HEK293 (cell line): ENCODE data around the gene ENOSF1.
A peak's percentile ranks its signal among the peaks of the same experiment; 100 is the strongest.

Experiments used
- CTCF ChIA-PET: fragments of 350-600 bp; formaldehyde crosslinking; extraction: SDS; loops from one replicate; lab custom pipeline; 2021; ENCODE audit warnings: antibody characterized with exemption; lab: Yijun Ruan, JAX
- POLR2A ChIA-PET: fragments of 300-600 bp; formaldehyde crosslinking; extraction: SDS; loops from one replicate; lab custom pipeline; 2020; ENCODE audit warnings: antibody characterized with exemption, inconsistent platforms; lab: Yijun Ruan, JAX
- H3K27ac ChIP-seq: fragments of 200-500 bp; sonication (Bioruptor generic); 2 replicates; pipeline ENCODE4 v1.5.1; 2014; ENCODE audit warnings: low read depth, low read length, control low read depth, inconsistent platforms; ENCODE audit errors: extremely low read depth
- H3K36me3 ChIP-seq, 2 experiments: fragments of 200-500 bp in 1 of 2; sonication (Bioruptor generic) in 1 of 2; 1 replicate in 1 of 2; 2 replicates in 1 of 2; pipeline ENCODE4 v1.5.1; 2014 to 2017; ENCODE audit warnings: inconsistent platforms in 2 of 2, low read length in 2 of 2; ENCODE audit not compliant: control insufficient read depth in 2 of 2, insufficient read depth in 1 of 2
- H3K4me1 ChIP-seq: fragments of 200-500 bp; sonication (Bioruptor generic); 2 replicates; pipeline ENCODE4 v1.5.1; 2014; ENCODE audit warnings: mild to moderate bottlenecking, low read length, inconsistent platforms; ENCODE audit not compliant: control insufficient read depth, insufficient read depth
- H3K4me3 ChIP-seq: 2 replicates; pipeline ENCODE4 v1.5.1; 2011; ENCODE audit warnings: low read depth, mild to moderate bottlenecking, control low read depth, low read length, moderate library complexity
- H3K9me3 ChIP-seq: fragments of 200-500 bp; sonication (Bioruptor generic); 2 replicates; pipeline ENCODE4 v1.5.1; 2014; ENCODE audit warnings: low read depth, low read length, inconsistent platforms; ENCODE audit not compliant: control insufficient read depth, insufficient read depth
- EGR2 ChIP-seq: fragments of 450-650 bp; formaldehyde crosslinking; IDR thresholded peaks from 2 replicates; pipeline ENCODE4 v1.5.1; 2016; ENCODE audit warnings: low read depth, missing biosample characterization, missing genetic modification characterization
- KLF10 ChIP-seq: fragments of 450-650 bp; IDR thresholded peaks from 2 replicates; pipeline ENCODE4 v1.5.1; 2018; ENCODE audit warnings: missing biosample characterization, mild to moderate bottlenecking, missing genetic modification characterization
- KLF8 ChIP-seq: fragments of 450-650 bp; formaldehyde crosslinking; IDR thresholded peaks from 2 replicates; pipeline ENCODE4 v1.5.1; 2016; ENCODE audit warnings: missing biosample characterization, missing genetic modification characterization
- SP3 ChIP-seq: fragments of 450-650 bp; formaldehyde crosslinking; IDR thresholded peaks from 2 replicates; pipeline ENCODE4 v1.5.1; 2016; ENCODE audit warnings: missing biosample characterization, missing genetic modification characterization
- ZNF174 ChIP-seq: fragments of 450-650 bp; formaldehyde crosslinking; IDR thresholded peaks from 2 replicates; pipeline ENCODE4 v1.5.0; 2017; ENCODE audit warnings: missing biosample characterization, mild to moderate bottlenecking, missing genetic modification characterization
- ZNF184 ChIP-seq: fragments of 450-650 bp; IDR thresholded peaks from 2 replicates; pipeline ENCODE4 v1.5.1; 2018; ENCODE audit warnings: missing biosample characterization, mild to moderate bottlenecking, missing genetic modification characterization
- ZNF354C ChIP-seq: fragments of 450-650 bp; formaldehyde crosslinking; IDR thresholded peaks from 2 replicates; pipeline ENCODE4 v1.5.1; 2016; ENCODE audit warnings: missing biosample characterization, missing genetic modification characterization, low read depth, borderline replicate concordance
- ZNF394 ChIP-seq: fragments of 450-650 bp; formaldehyde crosslinking; IDR thresholded peaks from 2 replicates; pipeline ENCODE4 v1.5.1; 2016; ENCODE audit warnings: missing biosample characterization, missing genetic modification characterization, mild to moderate bottlenecking, moderate library complexity, borderline replicate concordance
- ZNF433 ChIP-seq: fragments of 450-650 bp; formaldehyde crosslinking; IDR thresholded peaks from 2 replicates; pipeline ENCODE4 v1.5.1; 2016; ENCODE audit warnings: missing biosample characterization, missing genetic modification characterization, low read depth
- ZNF561 ChIP-seq: fragments of 450-650 bp; IDR thresholded peaks from 2 replicates; pipeline ENCODE4 v1.5.1; 2018; ENCODE audit warnings: missing biosample characterization, missing genetic modification characterization, borderline replicate concordance
- ZSCAN16 ChIP-seq: fragments of 450-650 bp; formaldehyde crosslinking; IDR thresholded peaks from 2 replicates; pipeline ENCODE4 v1.5.1; 2016; ENCODE audit warnings: missing biosample characterization, missing genetic modification characterization
- ZXDB ChIP-seq: fragments of 450-650 bp; formaldehyde crosslinking; IDR thresholded peaks from 2 replicates; pipeline ENCODE4 v1.5.1; 2016; ENCODE audit warnings: missing biosample characterization, missing genetic modification characterization
- TF ChIP-seq, protein P1 (sequence below): fragments of 450-650 bp; formaldehyde crosslinking; IDR thresholded peaks from 2 replicates; pipeline ENCODE4 v1.5.1; 2016; ENCODE audit warnings: missing biosample characterization, missing genetic modification characterization
- TF ChIP-seq, protein P2 (sequence below): fragments of 450-650 bp; formaldehyde crosslinking; IDR thresholded peaks from 2 replicates; pipeline ENCODE4 v1.5.1; 2016; ENCODE audit warnings: missing biosample characterization, missing genetic modification characterization
- TF ChIP-seq, protein P3 (sequence below): fragments of 450-650 bp; formaldehyde crosslinking; IDR thresholded peaks from 2 replicates; pipeline ENCODE4 v1.5.1; 2016; ENCODE audit warnings: missing biosample characterization, missing genetic modification characterization, borderline replicate concordance
- TF ChIP-seq, protein P4 (sequence below): fragments of 450-650 bp; formaldehyde crosslinking; IDR thresholded peaks from 2 replicates; pipeline ENCODE4 v1.5.1; 2017; ENCODE audit warnings: missing biosample characterization, missing genetic modification characterization
- TF ChIP-seq, protein P5 (sequence below): fragments of 450-650 bp; formaldehyde crosslinking; IDR thresholded peaks from 2 replicates; pipeline ENCODE4 v1.5.1; 2016; ENCODE audit warnings: missing biosample characterization, missing genetic modification characterization, low read depth

The ENOSF1 gene

DNA sequence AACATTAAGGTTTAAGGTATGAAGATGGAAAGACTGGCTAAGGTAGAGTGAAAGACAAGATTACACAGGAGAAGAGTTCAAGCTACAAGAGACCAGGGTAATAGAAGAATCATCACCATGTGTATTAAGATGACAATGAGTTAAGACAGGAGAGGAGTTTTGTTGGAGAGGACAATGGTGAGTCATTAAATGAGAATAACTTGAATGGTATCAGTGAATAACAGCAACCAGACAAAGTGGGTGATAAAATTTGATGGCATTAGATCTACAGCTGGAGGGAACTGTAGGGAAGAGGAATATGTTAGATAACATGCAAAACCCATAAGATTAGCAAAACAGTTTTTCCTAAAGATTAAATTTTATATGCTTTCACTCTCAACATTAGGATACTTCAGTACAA is 18.8 kb upstream of the ENOSF1 start:
- ChIA-PET POLR2A (interaction anchor here (0.6 kb wide), 1 partner anchor 575 kb away, joined by 6 read pairs; no protein-coding TSS in a partner anchor), CTCF (interaction anchor here (1.0 to 2.5 kb wide), 4 partner anchors 9 to 108 kb away, joined by 4 to 8 read pairs (median 6); partner anchors contain the start of gene ENOSF1)
- Histone ChIP-seq H3K36me3 (peaks cover 22 to 34% of the 10 kb centered on the region in 2 experiments), H3K4me1 (no peaks in the 10 kb centered on the region), H3K27ac (no peak overlapping the region), H3K9me3 (no peaks in the 10 kb centered on the region), H3K4me3 (no peak overlapping the region)
- TF ChIP-seq, protein P1, sequence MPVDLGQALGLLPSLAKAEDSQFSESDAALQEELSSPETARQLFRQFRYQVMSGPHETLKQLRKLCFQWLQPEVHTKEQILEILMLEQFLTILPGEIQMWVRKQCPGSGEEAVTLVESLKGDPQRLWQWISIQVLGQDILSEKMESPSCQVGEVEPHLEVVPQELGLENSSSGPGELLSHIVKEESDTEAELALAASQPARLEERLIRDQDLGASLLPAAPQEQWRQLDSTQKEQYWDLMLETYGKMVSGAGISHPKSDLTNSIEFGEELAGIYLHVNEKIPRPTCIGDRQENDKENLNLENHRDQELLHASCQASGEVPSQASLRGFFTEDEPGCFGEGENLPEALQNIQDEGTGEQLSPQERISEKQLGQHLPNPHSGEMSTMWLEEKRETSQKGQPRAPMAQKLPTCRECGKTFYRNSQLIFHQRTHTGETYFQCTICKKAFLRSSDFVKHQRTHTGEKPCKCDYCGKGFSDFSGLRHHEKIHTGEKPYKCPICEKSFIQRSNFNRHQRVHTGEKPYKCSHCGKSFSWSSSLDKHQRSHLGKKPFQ (tag by site-specific recombination) = no peak
- TF ChIP-seq, protein P2, sequence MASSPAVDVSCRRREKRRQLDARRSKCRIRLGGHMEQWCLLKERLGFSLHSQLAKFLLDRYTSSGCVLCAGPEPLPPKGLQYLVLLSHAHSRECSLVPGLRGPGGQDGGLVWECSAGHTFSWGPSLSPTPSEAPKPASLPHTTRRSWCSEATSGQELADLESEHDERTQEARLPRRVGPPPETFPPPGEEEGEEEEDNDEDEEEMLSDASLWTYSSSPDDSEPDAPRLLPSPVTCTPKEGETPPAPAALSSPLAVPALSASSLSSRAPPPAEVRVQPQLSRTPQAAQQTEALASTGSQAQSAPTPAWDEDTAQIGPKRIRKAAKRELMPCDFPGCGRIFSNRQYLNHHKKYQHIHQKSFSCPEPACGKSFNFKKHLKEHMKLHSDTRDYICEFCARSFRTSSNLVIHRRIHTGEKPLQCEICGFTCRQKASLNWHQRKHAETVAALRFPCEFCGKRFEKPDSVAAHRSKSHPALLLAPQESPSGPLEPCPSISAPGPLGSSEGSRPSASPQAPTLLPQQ (tag by site-specific recombination) = no peak
- no peak for TF ChIP-seq EGR2 (tag by site-specific recombination)
- TF ChIP-seq, protein P3, sequence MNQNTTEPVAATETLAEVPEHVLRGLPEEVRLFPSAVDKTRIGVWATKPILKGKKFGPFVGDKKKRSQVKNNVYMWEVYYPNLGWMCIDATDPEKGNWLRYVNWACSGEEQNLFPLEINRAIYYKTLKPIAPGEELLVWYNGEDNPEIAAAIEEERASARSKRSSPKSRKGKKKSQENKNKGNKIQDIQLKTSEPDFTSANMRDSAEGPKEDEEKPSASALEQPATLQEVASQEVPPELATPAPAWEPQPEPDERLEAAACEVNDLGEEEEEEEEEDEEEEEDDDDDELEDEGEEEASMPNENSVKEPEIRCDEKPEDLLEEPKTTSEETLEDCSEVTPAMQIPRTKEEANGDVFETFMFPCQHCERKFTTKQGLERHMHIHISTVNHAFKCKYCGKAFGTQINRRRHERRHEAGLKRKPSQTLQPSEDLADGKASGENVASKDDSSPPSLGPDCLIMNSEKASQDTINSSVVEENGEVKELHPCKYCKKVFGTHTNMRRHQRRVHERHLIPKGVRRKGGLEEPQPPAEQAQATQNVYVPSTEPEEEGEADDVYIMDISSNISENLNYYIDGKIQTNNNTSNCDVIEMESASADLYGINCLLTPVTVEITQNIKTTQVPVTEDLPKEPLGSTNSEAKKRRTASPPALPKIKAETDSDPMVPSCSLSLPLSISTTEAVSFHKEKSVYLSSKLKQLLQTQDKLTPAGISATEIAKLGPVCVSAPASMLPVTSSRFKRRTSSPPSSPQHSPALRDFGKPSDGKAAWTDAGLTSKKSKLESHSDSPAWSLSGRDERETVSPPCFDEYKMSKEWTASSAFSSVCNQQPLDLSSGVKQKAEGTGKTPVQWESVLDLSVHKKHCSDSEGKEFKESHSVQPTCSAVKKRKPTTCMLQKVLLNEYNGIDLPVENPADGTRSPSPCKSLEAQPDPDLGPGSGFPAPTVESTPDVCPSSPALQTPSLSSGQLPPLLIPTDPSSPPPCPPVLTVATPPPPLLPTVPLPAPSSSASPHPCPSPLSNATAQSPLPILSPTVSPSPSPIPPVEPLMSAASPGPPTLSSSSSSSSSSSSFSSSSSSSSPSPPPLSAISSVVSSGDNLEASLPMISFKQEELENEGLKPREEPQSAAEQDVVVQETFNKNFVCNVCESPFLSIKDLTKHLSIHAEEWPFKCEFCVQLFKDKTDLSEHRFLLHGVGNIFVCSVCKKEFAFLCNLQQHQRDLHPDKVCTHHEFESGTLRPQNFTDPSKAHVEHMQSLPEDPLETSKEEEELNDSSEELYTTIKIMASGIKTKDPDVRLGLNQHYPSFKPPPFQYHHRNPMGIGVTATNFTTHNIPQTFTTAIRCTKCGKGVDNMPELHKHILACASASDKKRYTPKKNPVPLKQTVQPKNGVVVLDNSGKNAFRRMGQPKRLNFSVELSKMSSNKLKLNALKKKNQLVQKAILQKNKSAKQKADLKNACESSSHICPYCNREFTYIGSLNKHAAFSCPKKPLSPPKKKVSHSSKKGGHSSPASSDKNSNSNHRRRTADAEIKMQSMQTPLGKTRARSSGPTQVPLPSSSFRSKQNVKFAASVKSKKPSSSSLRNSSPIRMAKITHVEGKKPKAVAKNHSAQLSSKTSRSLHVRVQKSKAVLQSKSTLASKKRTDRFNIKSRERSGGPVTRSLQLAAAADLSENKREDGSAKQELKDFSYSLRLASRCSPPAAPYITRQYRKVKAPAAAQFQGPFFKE (tag by site-specific recombination) = no peak
- no peak for TF ChIP-seq KLF10 (tag by site-specific recombination)
- TF ChIP-seq, protein P4, sequence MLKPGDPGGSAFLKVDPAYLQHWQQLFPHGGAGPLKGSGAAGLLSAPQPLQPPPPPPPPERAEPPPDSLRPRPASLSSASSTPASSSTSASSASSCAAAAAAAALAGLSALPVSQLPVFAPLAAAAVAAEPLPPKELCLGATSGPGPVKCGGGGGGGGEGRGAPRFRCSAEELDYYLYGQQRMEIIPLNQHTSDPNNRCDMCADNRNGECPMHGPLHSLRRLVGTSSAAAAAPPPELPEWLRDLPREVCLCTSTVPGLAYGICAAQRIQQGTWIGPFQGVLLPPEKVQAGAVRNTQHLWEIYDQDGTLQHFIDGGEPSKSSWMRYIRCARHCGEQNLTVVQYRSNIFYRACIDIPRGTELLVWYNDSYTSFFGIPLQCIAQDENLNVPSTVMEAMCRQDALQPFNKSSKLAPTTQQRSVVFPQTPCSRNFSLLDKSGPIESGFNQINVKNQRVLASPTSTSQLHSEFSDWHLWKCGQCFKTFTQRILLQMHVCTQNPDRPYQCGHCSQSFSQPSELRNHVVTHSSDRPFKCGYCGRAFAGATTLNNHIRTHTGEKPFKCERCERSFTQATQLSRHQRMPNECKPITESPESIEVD (tag by site-specific recombination) = 0 out of 2 replicates have a peak, but pooled peaks have one; percentile 7
- TF ChIP-seq ZNF433 (tag by site-specific recombination) = no peak
- TF ChIP-seq, protein P5, sequence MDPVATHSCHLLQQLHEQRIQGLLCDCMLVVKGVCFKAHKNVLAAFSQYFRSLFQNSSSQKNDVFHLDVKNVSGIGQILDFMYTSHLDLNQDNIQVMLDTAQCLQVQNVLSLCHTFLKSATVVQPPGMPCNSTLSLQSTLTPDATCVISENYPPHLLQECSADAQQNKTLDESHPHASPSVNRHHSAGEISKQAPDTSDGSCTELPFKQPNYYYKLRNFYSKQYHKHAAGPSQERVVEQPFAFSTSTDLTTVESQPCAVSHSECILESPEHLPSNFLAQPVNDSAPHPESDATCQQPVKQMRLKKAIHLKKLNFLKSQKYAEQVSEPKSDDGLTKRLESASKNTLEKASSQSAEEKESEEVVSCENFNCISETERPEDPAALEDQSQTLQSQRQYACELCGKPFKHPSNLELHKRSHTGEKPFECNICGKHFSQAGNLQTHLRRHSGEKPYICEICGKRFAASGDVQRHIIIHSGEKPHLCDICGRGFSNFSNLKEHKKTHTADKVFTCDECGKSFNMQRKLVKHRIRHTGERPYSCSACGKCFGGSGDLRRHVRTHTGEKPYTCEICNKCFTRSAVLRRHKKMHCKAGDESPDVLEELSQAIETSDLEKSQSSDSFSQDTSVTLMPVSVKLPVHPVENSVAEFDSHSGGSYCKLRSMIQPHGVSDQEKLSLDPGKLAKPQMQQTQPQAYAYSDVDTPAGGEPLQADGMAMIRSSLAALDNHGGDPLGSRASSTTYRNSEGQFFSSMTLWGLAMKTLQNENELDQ (tag by site-specific recombination) = no peak
- no peak for TF ChIP-seq SP3

DNA sequence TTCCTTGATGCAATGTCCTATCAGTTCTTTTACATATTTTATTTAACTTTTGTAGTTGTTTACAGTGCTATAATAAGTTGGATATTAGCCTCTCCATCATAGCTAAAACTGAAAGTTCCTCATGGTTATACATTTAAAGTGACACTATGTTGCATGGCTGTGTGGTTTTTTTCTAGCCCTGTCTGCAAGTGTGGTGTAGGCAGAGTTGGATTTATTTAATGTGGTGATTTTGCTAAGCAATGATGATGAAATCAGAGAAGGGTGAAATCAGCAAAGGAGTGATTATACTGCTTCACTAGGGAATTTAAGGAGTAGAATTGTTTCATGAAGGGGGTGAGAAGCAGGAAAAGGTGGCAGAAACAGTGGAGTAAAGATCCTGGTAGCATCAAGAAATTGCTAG is 18.3 kb upstream of the ENOSF1 start:
- Histone ChIP-seq H3K27ac (no peak overlapping the region), H3K9me3 (no peaks in the 10 kb centered on the region), H3K4me1 (no peaks in the 10 kb centered on the region), H3K36me3 (peaks cover 17 to 31% of the 10 kb centered on the region in 2 experiments), H3K4me3 (no peak overlapping the region)
- ChIA-PET POLR2A (no interaction called here), CTCF (interaction anchor here (1.2 to 2.5 kb wide), 3 partner anchors 18 to 109 kb away, joined by 5 to 8 read pairs (median 6); partner anchors contain the start of gene ENOSF1)
- TF ChIP-seq ZSCAN16 (tag by site-specific recombination) (no peak), SP3 (no peak), ZNF174 (tag by site-specific recombination) (no peak), ZNF561 (tag by site-specific recombination) (no peak), ZNF394 (no peak), ZNF354C (tag by site-specific recombination) (no peak), ZXDB (tag by site-specific recombination) (no peak), ZNF184 (no peak), KLF8 (tag by site-specific recombination) (no peak)
- TF ChIP-seq, protein P4 (tag by site-specific recombination) = no peak
